Osteoblast (primary cell): ENCODE data around the gene MOBP. TPM values are rescaled to one million over a fixed set of nuclear protein-coding genes. Genes with fewer than 3 reads are reported as not detected.

Experiments used
- DNase-seq: peaks from one replicate; pipeline ENCODE4 v3.0.0; 2011; ENCODE audit warnings: low spot score, mixed read lengths; ENCODE audit not compliant: insufficient read length; ENCODE audit errors: missing footprints
- H2AFZ ChIP-seq: 2 replicates; pipeline ENCODE4 v1.6.0; 2011; ENCODE audit warnings: mild to moderate bottlenecking, low read length
- H3K27ac ChIP-seq: 2 replicates; pipeline ENCODE4 v1.5.1; 2011; ENCODE audit warnings: mild to moderate bottlenecking, low read depth, low read length, moderate library complexity
- H3K27me3 ChIP-seq: 2 replicates; pipeline ENCODE4 v1.6.0; 2012; ENCODE audit warnings: mild to moderate bottlenecking, control low read depth, inconsistent platforms, low read length, moderate library complexity; ENCODE audit not compliant: insufficient read depth
- H3K36me3 ChIP-seq: 2 replicates; pipeline ENCODE4 v1.5.1; 2011; ENCODE audit warnings: mild to moderate bottlenecking, low read length, control low read depth, moderate library complexity; ENCODE audit not compliant: insufficient read depth
- H3K4me1 ChIP-seq: 2 replicates; pipeline ENCODE4 v1.5.1; 2011; ENCODE audit warnings: mild to moderate bottlenecking, low read length, control low read depth, moderate library complexity; ENCODE audit not compliant: insufficient read depth
- H3K4me2 ChIP-seq: 2 replicates; pipeline ENCODE4 v1.6.0; 2011; ENCODE audit warnings: mild to moderate bottlenecking, low read length; ENCODE audit not compliant: insufficient read depth
- H3K4me3 ChIP-seq: fragments of 200-600 bp; sonication (generic); 3 replicates; pipeline ENCODE4 v1.5.1; 2012; ENCODE audit warnings: mild to moderate bottlenecking, low read length, inconsistent platforms; ENCODE audit not compliant: insufficient read depth
- H3K79me2 ChIP-seq: 2 replicates; pipeline ENCODE4 v1.6.0; 2012; ENCODE audit warnings: mild to moderate bottlenecking, low read length, control low read depth, inconsistent platforms; ENCODE audit not compliant: insufficient read depth
- H3K9me3 ChIP-seq: 2 replicates; pipeline ENCODE4 v1.5.1; 2011; ENCODE audit warnings: low read depth, low read length, control low read depth
- H4K20me1 ChIP-seq: 2 replicates; pipeline ENCODE4 v1.6.0; 2012; ENCODE audit warnings: mild to moderate bottlenecking, low read length, control low read depth; ENCODE audit not compliant: insufficient read depth
- CTCF ChIP-seq: IDR thresholded peaks from 2 replicates; pipeline ENCODE4 v1.5.1; 2011; ENCODE audit warnings: mild to moderate bottlenecking, low read depth, low read length, moderate library complexity; ENCODE audit errors: extremely low read depth
- total RNA-seq: library from RNA; depleted of rRNA; stranded (reverse); fragments of >200 nt; gene quantifications from 2 replicates; pipeline ENCODE4 v1.2.3, GENCODE V29; 2012

Gene MOBP
- total RNA-seq, 1 donor: not detected

GRCh38 chr3:39423436-39423970, 44.0 kb upstream of the MOBP start:
- Histone ChIP-seq H4K20me1 (no peaks in the 10 kb centered on the region), H3K27me3 (no peaks in the 10 kb centered on the region), H3K27ac (no peak overlapping the region), H3K36me3 (no peaks in the 10 kb centered on the region), H2AFZ (no peak overlapping the region), H3K9me3 (no peaks in the 10 kb centered on the region), H3K4me3 (no peak overlapping the region), H3K4me2 (no peak overlapping the region), H3K4me1 (no peaks in the 10 kb centered on the region), H3K79me2 (no peaks in the 10 kb centered on the region)
- peak; percentile 19 for DNase-seq
- no peak for TF ChIP-seq CTCF

DNA sequence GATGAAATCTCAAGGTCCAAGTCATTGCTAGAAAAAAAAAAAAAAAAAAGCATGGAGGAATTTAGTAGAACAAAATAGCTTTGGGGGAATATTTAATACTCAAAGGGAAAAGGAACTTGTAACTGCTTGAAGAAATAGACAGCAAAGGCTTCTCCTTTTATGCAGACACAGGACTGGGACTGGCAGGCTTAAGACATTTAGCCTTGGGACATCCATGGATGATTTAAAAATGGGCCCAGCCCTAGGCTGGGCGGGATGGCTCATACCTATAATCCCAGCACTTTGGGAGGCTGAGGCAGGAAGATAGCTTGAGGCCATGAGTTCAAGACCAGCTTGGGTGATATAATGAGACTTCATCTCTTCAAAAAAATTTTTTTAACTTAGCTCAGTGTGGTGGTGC, 41.2 kb upstream of the MOBP start:
- TF ChIP-seq CTCF: no peak
- Histone ChIP-seq H3K4me1 (no peaks in the 10 kb centered on the region), H3K4me3 (no peak overlapping the region), H2AFZ (no peak overlapping the region), H3K36me3 (no peaks in the 10 kb centered on the region), H3K9me3 (no peaks in the 10 kb centered on the region), H3K27ac (no peak overlapping the region), H4K20me1 (no peaks in the 10 kb centered on the region), H3K79me2 (no peaks in the 10 kb centered on the region), H3K27me3 (no peaks in the 10 kb centered on the region), H3K4me2 (no peak overlapping the region)
- DNase-seq: no peak

- no peak overlapping the region for H2AFZ ChIP-seq
- no peaks in the 10 kb centered on the region for H3K36me3 ChIP-seq
- H3K9me3 ChIP-seq: no peaks in the 10 kb centered on the region
- H3K4me1 ChIP-seq: no peaks in the 10 kb centered on the region
- H3K27ac ChIP-seq: no peak overlapping the region
- no peaks in the 10 kb centered on the region for H4K20me1 ChIP-seq
- no peaks in the 10 kb centered on the region for H3K27me3 ChIP-seq
- no peak overlapping the region for H3K4me2 ChIP-seq
- no peak overlapping the region for H3K4me3 ChIP-seq
- DNase-seq: no peak
- H3K79me2 ChIP-seq: no peaks in the 10 kb centered on the region
- no peak for TF ChIP-seq CTCF
These were observed 40.0 kb upstream of the MOBP start for GRCh38 chr3:39427506-39427905.

DNA sequence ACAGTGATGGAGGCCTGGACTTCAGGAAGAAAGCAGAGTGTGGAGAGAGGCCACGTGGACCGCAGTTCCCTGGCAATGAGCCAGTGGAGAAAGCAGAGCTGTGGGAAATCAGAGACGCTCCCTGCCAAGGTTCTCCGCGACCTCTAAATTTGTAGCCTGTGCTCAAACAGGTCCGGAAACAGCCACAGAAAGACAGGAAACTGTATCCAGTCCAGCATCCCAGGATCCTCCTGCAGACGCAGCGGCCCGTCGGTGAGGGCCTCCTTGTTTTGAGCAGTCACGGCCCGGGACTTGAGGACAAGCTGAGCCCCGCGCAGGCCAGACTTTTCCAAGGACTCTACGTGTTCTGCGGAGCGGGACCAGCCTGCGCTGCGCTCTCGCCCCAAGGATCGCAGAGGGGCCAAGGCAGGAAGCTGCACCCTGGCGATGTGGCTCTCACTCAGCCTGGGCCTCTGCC, 38.7 kb upstream of the MOBP start:
- Histone ChIP-seq H2AFZ (peak overlapping the region; percentile 59), H3K4me2 (no peak overlapping the region), H3K36me3 (no peaks in the 10 kb centered on the region), H3K79me2 (no peaks in the 10 kb centered on the region), H3K27ac (no peak overlapping the region), H3K9me3 (no peaks in the 10 kb centered on the region), H3K4me1 (peaks cover 5% of the 10 kb centered on the region), H3K4me3 (no peak overlapping the region), H3K27me3 (no peaks in the 10 kb centered on the region), H4K20me1 (no peaks in the 10 kb centered on the region)
- DNase-seq: no peak
- TF ChIP-seq CTCF: no peak
